Fibroblast of pulmonary artery (primary cell): Measurements from ENCODE around the gene PRSS50.

Source experiments
- DNase-seq: peaks from one replicate; pipeline ENCODE4 v3.0.0-alpha.2; 2010; ENCODE audit warnings: low read depth
- H3K4me3 ChIP-seq: replicated peaks from 2 replicates; pipeline ENCODE4 v1.5.1; 2011; ENCODE audit warnings: low read depth, mild to moderate bottlenecking, control low read depth, low read length, moderate library complexity
- CTCF ChIP-seq: IDR thresholded peaks from 2 replicates; pipeline ENCODE4 v1.5.1; 2011; ENCODE audit warnings: mild to moderate bottlenecking, control low read depth, low read length, inconsistent platforms; ENCODE audit errors: missing control alignments

The PRSS50 gene

DNA sequence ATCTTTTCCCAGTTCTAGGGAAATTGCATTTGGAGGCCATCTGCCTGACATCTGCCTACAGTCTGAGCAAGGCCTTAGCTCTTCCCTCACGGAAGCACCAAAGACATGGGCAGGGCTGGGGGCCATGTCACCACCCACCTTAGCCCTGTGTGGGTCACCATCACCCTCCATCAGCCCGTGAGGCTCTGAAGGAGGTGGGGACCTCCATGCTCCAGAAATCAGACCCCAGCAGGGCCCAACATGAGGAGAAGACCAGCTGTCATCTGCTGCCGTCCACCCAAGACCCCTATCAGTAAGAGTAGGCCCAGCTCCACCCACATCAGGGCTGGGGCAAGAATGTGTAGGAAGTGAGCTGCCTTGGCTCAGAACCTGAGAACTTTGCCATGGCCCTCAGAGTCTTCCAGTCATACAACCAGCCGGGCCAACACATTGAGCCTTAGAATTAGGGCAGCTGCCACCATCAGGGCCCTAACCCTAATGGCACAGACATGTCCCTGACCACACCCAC lies 14.6 kb downstream of the PRSS50 start:
- TF ChIP-seq CTCF = no peak
- no peak for DNase-seq
- no peak overlapping the region for H3K4me3 ChIP-seq

DNA sequence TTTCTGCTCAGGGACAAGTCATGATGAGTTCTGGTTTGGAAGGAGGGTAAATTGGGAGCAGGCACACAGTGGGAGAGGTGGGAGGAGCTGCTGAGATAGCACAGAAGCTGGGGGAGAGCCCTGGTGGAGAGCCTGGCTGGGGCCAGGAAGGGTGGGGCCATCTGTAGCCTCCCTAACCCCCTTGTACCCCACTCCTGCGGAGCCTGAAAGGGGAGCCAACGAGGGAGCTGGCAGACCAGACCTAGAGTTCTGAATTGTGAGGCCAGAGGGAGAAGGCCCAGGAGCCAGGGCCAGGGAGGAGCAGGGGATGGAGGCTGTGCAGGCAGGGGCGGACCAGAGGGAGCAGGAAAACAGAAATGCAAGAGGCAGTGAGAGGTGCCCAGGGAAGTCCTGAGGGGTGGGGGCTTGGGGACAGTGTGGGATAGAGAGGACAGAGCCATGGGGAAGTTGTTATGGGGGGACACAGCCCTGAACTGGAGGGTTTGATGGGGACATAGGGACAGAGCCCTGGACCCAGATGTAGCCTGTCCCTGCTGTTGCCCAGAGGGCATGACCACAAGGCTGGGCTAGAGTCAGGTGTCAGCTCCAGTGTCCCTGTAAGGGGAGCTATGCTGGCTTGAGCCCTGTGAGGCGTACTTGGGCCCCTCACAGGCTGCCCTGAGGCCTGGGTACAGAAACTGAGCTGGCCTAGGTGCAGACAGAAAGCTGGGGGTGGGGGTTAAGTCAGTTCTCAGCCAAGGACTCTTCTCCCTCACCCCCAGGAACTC lies 15.2 kb downstream of the PRSS50 start:
- no peak for DNase-seq
- no peak for TF ChIP-seq CTCF
- H3K4me3 ChIP-seq = no peak overlapping the region

GRCh38 chr3:46701181-46701939 lies 16.3 kb downstream of the PRSS50 start, which contains the start of gene TMIE:
TMIE (plus strand) TSS chr3:46701392; CDS start chr3:46701488, 96 bp downstream.
- no peak within 1 kb of the TSS for H3K4me3 ChIP-seq
- no peak for TF ChIP-seq CTCF
- no peak for DNase-seq

GRCh38 chr3:46700772-46701171 lies 16.9 kb downstream of the PRSS50 start:
- no peak overlapping the region for H3K4me3 ChIP-seq

DNA sequence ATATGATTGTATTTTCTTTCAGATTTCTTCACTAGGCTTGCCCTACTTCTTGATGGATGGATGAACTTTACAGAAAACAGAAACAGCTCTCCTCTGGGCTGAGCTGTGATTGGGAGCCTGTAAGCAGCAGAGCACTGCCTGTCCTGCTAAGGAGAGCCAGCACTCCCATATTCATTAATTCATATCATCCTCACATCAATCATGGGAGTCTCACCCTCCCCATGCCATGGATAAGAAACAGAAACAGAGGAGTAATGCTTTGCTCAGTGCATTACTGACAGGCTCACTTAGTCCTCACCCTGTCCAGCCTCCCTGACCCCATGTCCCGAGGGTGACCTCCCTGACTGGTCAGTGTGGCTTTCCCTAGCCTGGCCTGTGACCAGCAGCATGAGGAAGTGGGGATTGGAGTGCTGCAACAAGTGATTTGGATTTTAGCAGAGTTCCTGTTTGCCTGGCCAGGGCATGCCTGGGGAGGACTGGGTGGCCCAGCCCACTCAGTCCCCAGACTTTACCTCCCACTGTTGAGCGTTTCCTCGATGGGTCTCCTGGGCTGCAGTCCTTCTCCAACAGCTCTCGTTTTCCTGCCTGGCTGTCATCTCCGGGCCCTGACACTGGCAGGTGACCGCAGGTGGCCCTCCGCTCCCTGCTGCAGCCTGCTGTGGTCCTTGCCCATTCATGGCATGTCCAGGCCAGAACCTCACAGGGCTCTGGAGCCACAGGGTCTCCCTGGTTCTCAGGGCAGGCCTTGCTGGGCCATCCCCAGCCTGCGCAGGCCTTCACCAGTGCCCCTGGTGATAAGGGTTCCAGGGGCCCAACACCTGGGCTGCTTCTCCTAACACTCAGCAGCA lies 17.8 kb downstream of the PRSS50 start:
- DNase-seq = no peak
- TF ChIP-seq CTCF = no peak
- no peak overlapping the region for H3K4me3 ChIP-seq

More at GRCh38 chr3:46700772-46701171, 16.9 kb downstream of the PRSS50 start:
- DNase-seq = no peak
- no peak for TF ChIP-seq CTCF
